Dendritic cell treated with granulocyte-macrophage colony-stimulating factor and Interleukin-4, amounts not matched to agents 40 ng/mL and 50 ng/mL, for 4 days (primary cell): ENCODE measurements around the gene PSD4.
A peak's percentile ranks its signal among the peaks of the same experiment; 100 is the strongest.

Experiments
- H3K27ac Mint-ChIP-seq: one replicate; pipeline ENCODE4 v1.8.0; 2022; ENCODE audit warnings: mild to moderate bottlenecking, mixed read lengths
- H3K27me3 Mint-ChIP-seq: one replicate; pipeline ENCODE4 v1.8.0; 2022; ENCODE audit warnings: mild to moderate bottlenecking, mixed read lengths
- H3K36me3 Mint-ChIP-seq: one replicate; pipeline ENCODE4 v1.8.0; 2022; ENCODE audit warnings: low read depth, mixed read lengths
- H3K4me1 Mint-ChIP-seq: one replicate; pipeline ENCODE4 v1.8.0; 2022; ENCODE audit warnings: low read depth, mixed read lengths
- H3K4me3 Mint-ChIP-seq: one replicate; pipeline ENCODE4 v1.8.0; 2022; ENCODE audit warnings: mild to moderate bottlenecking, moderate library complexity, mixed read lengths
- H3K9me3 Mint-ChIP-seq: one replicate; pipeline ENCODE4 v1.8.0; 2022; ENCODE audit warnings: mixed read lengths
- intact Hi-C: fragments of 100-400 bp; cut with micrococcal nuclease; formaldehyde crosslinking; loops from one replicate; pipeline ENCODE4 v1.15.0; 2022

The PSD4 gene

GRCh38 chr2:113257516-113258264, 83.9 kb downstream of the PSD4 start:
- H3K4me3 Mint-ChIP-seq: no peak overlapping the region
- intact Hi-C loops: no loop called here
- H3K9me3 Mint-ChIP-seq: no peaks in the 10 kb centered on the region
- peak overlapping the region; percentile 11 for H3K27ac Mint-ChIP-seq
- H3K4me1 Mint-ChIP-seq: peaks cover 44% of the 10 kb centered on the region
- H3K36me3 Mint-ChIP-seq: peaks cover 26% of the 10 kb centered on the region
- no peaks in the 10 kb centered on the region for H3K27me3 Mint-ChIP-seq

GRCh38 chr2:113258471-113259147, 84.8 kb downstream of the PSD4 start:
- no peaks in the 10 kb centered on the region for H3K27me3 Mint-ChIP-seq
- intact Hi-C loops: no loop called here
- peak overlapping the region; percentile 11 for H3K27ac Mint-ChIP-seq
- H3K9me3 Mint-ChIP-seq: no peaks in the 10 kb centered on the region
- H3K4me3 Mint-ChIP-seq: no peak overlapping the region
- H3K4me1 Mint-ChIP-seq: peaks cover 46% of the 10 kb centered on the region
- H3K36me3 Mint-ChIP-seq: peaks cover 31% of the 10 kb centered on the region
